Caco-2 (cell line): ENCODE results near the gene RRAGC. TPM values are rescaled to one million over a fixed set of nuclear protein-coding genes. Genes with fewer than 3 reads are reported as not detected.

Experiments used
- BruUV-seq: library from RNA; stranded (reverse); fragments of 400-500 nt; replicated peaks from 2 replicates; lab custom pipeline; 2021; lab: Mats Ljungman, UMichigan
- CTCF ChIA-PET: fragments of 300-600 bp; sonication (Branson Sonifier 250); formaldehyde crosslinking; loops from one replicate; lab custom pipeline; 2022; ENCODE audit warnings: antibody characterized with exemption; lab: Charles Lee
- POLR2A ChIA-PET: fragments of 300-600 bp; sonication (Branson Sonifier 250); formaldehyde crosslinking; loops from one replicate; lab custom pipeline; 2022; ENCODE audit warnings: antibody characterized with exemption; lab: Charles Lee
- DNase-seq, 2 experiments: peaks; one replicate each; pipeline versions ENCODE4 v3.0.0 to v3.0.0-alpha.2; 2020 to 2022
- H3K27me3 ChIP-seq: replicated peaks from 2 replicates; pipeline ENCODE4 v1.6.0; 2011; ENCODE audit warnings: low read length; ENCODE audit not compliant: control insufficient read depth, insufficient read depth
- H3K36me3 ChIP-seq: 2 replicates; pipeline ENCODE4 v1.5.1; 2011; ENCODE audit warnings: low read length; ENCODE audit not compliant: control insufficient read depth, insufficient read depth
- H3K4me1 ChIP-seq: fragments of 250-450 bp; sonication (Bioruptor Pico); 2 replicates; pipeline ENCODE4 v1.5.1; 2020; ENCODE audit warnings: mild to moderate bottlenecking
- H3K4me3 ChIP-seq: 2 replicates; pipeline ENCODE4 v1.5.1; 2011; ENCODE audit warnings: low read depth, mild to moderate bottlenecking, control low read depth, low read length
- H3K9me3 ChIP-seq: fragments of 250-450 bp; sonication (Bioruptor Pico); 2 replicates; pipeline ENCODE4 v1.5.1; 2020; ENCODE audit warnings: mild to moderate bottlenecking, moderate library complexity
- H3K27ac Mint-ChIP-seq: one replicate; pipeline ENCODE4 v1.8.0; 2022; ENCODE audit warnings: mixed read lengths; ENCODE audit not compliant: unreplicated experiment
- H3K27me3 Mint-ChIP-seq: one replicate; pipeline ENCODE4 v1.8.0; 2022; ENCODE audit warnings: mixed read lengths; ENCODE audit not compliant: insufficient read depth, unreplicated experiment
- H3K36me3 Mint-ChIP-seq: one replicate; pipeline ENCODE4 v1.8.0; 2022; ENCODE audit warnings: mild to moderate bottlenecking, mixed read lengths; ENCODE audit not compliant: insufficient read depth, unreplicated experiment
- H3K4me1 Mint-ChIP-seq: one replicate; pipeline ENCODE4 v1.8.0; 2022; ENCODE audit warnings: low read depth, mixed read lengths; ENCODE audit not compliant: unreplicated experiment
- H3K4me3 Mint-ChIP-seq: one replicate; pipeline ENCODE4 v1.8.0; 2022; ENCODE audit warnings: mild to moderate bottlenecking, moderate library complexity, mixed read lengths; ENCODE audit not compliant: unreplicated experiment
- H3K9me3 Mint-ChIP-seq: one replicate; pipeline ENCODE4 v1.8.0; 2022; ENCODE audit warnings: mixed read lengths; ENCODE audit not compliant: unreplicated experiment
- intact Hi-C: fragments of 100-400 bp; cut with micrococcal nuclease; formaldehyde crosslinking; loops from one replicate; pipeline ENCODE4 v1.10.0; 2022; ENCODE audit not compliant: unreplicated experiment
- total RNA-seq: library from RNA; stranded (reverse); gene quantifications from 2 replicates; pipeline ENCODE4 v1.2.3, GENCODE V29; 2022
- TF ChIP-seq, protein P1 (sequence below), 2 experiments: fragments of 200-600 bp in 1 of 2; IDR thresholded peaks; 1 replicate in 1 of 2; 2 replicates in 1 of 2; pipeline versions ENCODE4 v1.5.1 to v1.8.0; 2011 to 2022; ENCODE audit warnings: antibody characterized with exemption in 1 of 2, control low read depth in 1 of 2, inconsistent platforms in 1 of 2, low read depth in 1 of 2, low read length in 1 of 2, mild to moderate bottlenecking in 1 of 2, moderate library complexity in 1 of 2; ENCODE audit not compliant: insufficient read depth in 1 of 2, severe bottlenecking in 1 of 2, unreplicated experiment in 1 of 2

Gene RRAGC
- total RNA-seq, 1 experiment from 2014 or later: 16.0 TPM

DNA sequence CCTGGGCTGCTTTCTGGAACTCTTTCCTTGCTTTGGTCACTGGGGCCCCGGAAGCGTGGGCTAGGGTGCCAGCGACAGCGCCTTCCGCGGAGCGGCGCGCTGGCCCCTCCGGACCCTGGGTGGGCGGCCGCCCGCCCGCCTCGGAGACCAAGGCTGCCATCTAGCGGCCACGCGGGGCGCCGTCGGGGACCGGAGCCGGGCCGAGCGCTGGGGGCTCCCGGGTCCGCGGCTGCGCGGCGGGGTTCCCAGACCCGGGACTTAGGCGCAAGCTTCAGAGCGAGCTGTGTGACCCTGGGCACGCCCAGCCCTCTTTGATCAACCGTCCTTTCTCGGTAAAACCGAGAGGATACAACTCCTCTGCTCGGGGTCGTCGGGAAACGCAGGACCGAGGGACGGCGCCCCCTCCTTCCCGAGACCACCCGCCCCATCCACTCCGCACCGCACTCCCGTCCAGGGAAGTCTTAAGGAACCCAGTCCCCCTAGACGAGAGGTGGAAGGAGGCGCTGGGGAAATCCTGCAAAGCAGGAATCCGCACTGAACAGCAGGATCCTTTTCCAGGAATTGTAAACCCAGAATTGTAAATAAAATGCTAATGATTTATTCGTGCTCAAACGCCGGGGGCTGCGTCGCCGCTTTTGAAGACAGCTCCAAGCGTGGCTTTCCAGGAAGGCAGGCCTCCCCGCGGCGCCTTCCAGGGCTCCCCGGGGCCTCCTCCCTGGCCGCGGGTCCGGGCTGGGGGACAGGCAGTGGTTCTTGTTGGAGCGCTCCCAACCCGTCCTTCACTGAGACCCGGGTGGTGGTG, 41.2 kb downstream of the RRAGC start:
- Mint-ChIP-seq H3K4me3 (no peak overlapping the region), H3K27ac (no peak overlapping the region), H3K9me3 (no peaks in the 10 kb centered on the region), H3K27me3 (peaks cover 9% of the 10 kb centered on the region), H3K36me3 (no peaks in the 10 kb centered on the region), H3K4me1 (no peaks in the 10 kb centered on the region)
- Histone ChIP-seq H3K27me3 (no peaks in the 10 kb centered on the region), H3K4me1 (no peaks in the 10 kb centered on the region), H3K9me3 (no peaks in the 10 kb centered on the region), H3K4me3 (peak overlapping the region; percentile 27), H3K36me3 (no peaks in the 10 kb centered on the region)
- BruUV-seq: no TSS peak
- CTCF ChIA-PET: no interaction called here
- intact Hi-C loops: loop anchor here (1.0 kb wide), 1 partner anchor 41 kb away; the partner anchor contains the start of gene RRAGC
- TF ChIP-seq, protein P1, sequence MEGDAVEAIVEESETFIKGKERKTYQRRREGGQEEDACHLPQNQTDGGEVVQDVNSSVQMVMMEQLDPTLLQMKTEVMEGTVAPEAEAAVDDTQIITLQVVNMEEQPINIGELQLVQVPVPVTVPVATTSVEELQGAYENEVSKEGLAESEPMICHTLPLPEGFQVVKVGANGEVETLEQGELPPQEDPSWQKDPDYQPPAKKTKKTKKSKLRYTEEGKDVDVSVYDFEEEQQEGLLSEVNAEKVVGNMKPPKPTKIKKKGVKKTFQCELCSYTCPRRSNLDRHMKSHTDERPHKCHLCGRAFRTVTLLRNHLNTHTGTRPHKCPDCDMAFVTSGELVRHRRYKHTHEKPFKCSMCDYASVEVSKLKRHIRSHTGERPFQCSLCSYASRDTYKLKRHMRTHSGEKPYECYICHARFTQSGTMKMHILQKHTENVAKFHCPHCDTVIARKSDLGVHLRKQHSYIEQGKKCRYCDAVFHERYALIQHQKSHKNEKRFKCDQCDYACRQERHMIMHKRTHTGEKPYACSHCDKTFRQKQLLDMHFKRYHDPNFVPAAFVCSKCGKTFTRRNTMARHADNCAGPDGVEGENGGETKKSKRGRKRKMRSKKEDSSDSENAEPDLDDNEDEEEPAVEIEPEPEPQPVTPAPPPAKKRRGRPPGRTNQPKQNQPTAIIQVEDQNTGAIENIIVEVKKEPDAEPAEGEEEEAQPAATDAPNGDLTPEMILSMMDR (IDR thresholded peaks at IDR 0.05; ENCODE audit: insufficient read depth in 1 of 2, low read depth in 1 of 2, low read length in 1 of 2, severe bottlenecking in 1 of 2, unreplicated experiment in 1 of 2): peak; percentile 24 to 58
- POLR2A ChIA-PET: no interaction called here
- DNase-seq: peak in 1 of 2 experiments; percentile 55

DNA sequence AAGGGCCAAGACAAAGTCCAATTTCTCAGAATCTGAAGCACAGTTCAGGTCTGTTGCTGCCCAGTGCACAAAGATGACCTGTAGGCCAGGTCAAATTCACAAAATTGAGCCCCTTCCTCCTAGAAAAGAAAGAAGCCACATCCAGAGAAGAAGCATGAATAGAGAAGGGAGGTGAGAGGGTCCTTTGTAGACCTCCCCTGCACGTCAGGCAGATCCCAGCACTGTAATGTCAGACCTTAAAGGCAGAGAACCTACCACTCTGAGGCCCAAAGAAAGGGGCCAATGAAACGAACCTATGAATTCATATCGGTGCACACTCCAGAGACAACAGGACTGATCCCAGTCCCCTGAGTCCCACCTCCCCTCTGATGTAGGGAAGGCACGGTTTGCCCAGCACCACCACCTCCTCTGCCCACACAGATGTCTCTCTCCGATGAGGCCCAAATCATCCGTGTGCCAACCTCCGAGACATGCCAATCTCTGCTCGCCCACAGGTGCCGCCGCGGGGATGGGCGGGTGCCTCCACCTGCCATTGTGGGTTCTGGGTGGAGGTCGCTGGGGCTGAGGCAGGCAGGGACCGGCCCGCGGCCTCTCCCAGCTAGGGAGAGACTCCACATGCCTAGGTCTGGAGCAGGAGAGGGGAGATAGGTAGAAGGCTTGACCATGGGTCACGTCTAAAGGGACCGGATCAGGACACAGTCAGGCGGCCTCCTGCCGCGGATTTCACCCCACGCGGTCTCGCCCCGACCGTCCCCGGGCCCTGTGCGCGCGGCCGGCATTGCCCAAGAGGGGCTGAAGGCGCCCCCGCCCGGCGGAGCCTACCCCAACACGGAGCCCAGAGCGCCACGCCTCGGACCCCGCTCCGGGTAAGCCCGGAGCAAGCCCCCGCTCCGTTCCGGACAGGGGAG, 42.1 kb downstream of the RRAGC start:
- no TSS peak for BruUV-seq
- DNase-seq: no peak
- Mint-ChIP-seq H3K4me3 (no peak overlapping the region), H3K27ac (no peak overlapping the region), H3K4me1 (no peaks in the 10 kb centered on the region), H3K36me3 (no peaks in the 10 kb centered on the region), H3K27me3 (peaks cover 9% of the 10 kb centered on the region), H3K9me3 (no peaks in the 10 kb centered on the region)
- Histone ChIP-seq H3K9me3 (no peaks in the 10 kb centered on the region), H3K4me1 (no peaks in the 10 kb centered on the region), H3K36me3 (no peaks in the 10 kb centered on the region), H3K27me3 (no peaks in the 10 kb centered on the region), H3K4me3 (no peak overlapping the region)
- TF ChIP-seq, protein P1 (IDR thresholded peaks at IDR 0.05; ENCODE audit: insufficient read depth in 1 of 2, low read depth in 1 of 2, low read length in 1 of 2, severe bottlenecking in 1 of 2, unreplicated experiment in 1 of 2): no peak
- ChIA-PET CTCF (no interaction called here), POLR2A (no interaction called here)
- intact Hi-C loops: loop anchor here (1.0 kb wide), 1 partner anchor 42 kb away; the partner anchor contains the start of gene RRAGC

DNA sequence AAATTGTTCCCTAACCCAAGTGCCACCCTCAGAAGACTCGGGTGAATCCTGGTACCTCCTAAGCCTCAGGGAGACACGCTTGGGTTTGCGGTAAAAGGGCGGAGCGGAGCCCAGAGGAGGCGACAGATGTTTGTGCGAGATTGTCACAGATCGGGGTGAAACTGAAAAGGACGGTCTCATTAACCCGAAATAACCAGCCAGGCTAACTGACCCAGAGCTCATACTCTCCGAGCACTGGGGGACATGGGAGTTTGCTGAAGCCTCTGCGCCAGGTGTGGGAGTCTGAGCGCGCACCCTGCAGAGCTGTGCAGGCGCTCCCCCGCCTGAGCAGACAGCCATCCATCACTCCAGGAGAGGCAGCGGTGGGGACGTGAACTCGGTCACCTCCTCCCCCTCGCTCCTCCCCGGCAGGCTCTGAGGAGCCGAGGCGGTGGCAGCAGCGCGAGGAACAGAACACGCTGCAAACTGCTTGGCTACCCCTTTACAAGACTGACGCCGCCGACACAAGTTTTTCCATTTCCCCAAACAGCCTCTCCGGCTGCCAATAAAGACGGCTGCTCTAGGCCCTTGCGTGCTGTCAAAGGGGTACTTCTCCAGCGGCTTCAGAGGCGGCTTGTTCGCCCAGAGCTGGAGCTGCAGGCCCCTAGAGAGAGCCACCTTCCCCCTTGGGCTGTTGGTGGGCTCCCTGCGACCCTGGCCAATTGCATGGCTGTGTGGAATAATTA, 43.5 kb downstream of the RRAGC start:
- intact Hi-C loops: no loop called here
- ChIA-PET CTCF (no interaction called here), POLR2A (no interaction called here)
- Histone ChIP-seq H3K4me1 (no peaks in the 10 kb centered on the region), H3K27me3 (no peaks in the 10 kb centered on the region), H3K4me3 (no peak overlapping the region), H3K9me3 (no peaks in the 10 kb centered on the region), H3K36me3 (no peaks in the 10 kb centered on the region)
- no TSS peak for BruUV-seq
- Mint-ChIP-seq H3K4me3 (no peak overlapping the region), H3K4me1 (no peaks in the 10 kb centered on the region), H3K36me3 (no peaks in the 10 kb centered on the region), H3K27ac (no peak overlapping the region), H3K9me3 (no peaks in the 10 kb centered on the region), H3K27me3 (peaks cover 9% of the 10 kb centered on the region)
- DNase-seq: no peak
- TF ChIP-seq, protein P1 (IDR thresholded peaks at IDR 0.05; ENCODE audit: insufficient read depth in 1 of 2, low read depth in 1 of 2, low read length in 1 of 2, severe bottlenecking in 1 of 2, unreplicated experiment in 1 of 2): no peak
